Measurements from ENCODE around the gene TASOR2.

TASOR2 gene

DNA sequence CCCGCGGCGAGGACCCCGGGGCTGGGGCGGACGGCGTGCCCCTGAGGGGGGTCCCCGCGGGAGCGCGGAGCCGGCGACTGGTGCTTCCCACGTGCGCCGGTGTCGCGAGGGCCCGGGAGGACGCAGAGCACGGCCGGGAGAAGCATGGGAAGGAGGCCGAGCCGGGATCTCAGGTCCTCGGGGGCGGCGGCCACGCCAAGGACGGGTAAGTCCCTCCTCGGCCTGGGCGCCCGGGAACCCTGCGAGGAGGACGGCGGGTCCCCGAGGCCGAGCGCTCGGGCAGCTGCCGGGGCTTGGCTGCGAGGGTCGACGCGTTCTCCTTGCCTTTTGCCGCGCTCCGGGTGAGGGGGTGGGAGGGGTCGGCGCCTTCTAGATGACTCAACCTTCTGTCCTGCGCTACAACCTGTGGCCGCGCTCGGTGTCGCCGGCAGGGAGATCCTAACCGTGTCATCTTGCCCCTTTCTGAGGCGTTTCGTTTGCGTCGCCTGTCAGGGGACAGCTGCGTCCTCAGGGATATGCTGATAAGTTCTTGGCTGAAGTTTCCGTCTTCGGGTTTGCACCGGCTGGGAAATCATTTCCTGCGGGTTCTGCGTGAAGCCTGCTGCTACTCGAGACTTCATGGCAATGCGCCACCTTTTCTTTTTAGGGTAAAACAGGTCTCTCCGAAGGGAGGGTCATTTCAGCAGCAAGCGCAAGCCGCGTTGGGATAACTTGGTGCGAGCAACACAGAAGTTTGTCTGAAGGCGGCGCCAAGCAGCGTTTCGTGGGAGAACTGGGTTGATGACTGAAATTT, 529 bp downstream of the TASOR2 start:
- DNase-seq: peak; percentile 63

GRCh38 chr10:5685764-5686240, 1.2 kb downstream of the TASOR2 start:
- DNase-seq: no peak

DNA sequence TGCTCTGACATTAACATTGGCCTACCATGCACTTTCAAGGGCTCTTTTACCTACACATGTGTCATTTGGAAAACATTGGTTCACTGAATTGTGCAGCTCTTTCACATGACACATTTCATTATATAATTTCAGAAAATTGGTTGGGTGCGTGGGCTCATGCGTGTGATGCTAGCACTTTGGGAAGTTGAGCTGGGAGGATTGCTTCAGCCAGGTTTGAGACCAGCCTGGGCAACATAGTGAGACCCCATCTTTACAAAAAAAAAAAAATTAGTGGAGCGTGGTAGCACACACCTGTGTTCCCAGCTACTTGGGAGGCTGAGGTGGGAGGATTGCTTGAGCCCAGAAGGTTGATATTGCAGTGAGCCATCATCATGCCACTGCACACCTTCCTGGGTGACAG, 3.9 kb downstream of the TASOR2 start:
- DNase-seq: no peak

DNA sequence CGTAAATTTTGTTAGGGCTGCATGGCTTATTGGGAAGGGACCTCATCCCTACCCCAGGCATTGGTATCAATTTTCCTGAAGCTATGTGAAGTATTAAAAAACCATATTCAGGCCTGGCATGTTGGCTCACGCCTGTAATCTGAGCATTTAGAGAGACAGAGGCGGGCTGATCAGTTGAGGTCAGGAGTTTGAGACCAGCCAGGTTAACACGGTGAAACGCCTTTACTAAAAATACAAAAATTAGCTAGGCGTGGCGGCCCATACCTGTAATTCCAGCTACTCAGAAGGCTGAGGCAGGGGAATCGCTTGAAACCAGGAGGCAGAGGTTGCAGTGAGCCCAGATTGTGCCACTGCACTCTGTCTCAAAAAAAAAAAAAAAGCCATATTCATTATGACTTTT, 7.1 kb downstream of the TASOR2 start:
- DNase-seq: no peak

- DNase-seq: peak; percentile 69
Measured at GRCh38 chr10:5692461-5693358, 8.1 kb downstream of the TASOR2 start.

DNA sequence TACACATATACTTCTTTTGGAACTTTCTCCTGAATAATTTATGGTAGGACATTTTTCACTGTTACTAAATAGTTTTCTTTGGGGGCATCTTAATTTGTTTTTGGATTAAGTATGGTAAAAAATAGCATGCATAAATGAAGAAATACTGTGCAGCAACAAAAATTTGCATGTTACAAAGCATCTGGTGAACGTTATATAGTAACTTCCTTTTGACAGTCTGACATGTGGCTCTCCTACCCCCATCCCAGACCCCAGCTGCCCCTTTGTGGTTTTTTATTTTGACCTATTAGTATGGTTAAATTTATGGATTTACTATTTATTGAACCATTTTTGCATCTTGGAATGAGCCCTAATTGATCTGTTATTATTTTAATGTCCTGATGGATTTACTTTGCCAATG, 9.9 kb downstream of the TASOR2 start:
- no peak for DNase-seq

DNA sequence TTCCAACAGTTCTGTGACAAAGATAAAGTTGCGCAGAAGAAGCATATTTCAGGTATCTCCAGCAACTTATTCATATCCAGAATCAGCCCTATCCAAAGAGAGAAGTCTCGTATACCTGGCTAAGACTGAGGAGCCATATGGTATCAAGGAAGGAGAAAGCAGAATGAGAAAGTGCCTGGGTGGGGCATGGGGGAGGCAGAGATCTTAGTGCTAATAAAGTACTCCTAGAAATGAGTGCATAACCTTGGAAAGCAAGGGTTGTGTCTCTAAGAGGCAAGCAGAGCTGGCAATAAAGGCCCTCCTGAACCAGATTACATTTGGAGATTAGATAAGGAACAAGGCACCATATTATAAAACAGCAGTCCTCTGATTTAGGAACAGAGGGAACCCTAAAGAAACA, 12.7 kb downstream of the TASOR2 start:
- DNase-seq: no peak

DNA sequence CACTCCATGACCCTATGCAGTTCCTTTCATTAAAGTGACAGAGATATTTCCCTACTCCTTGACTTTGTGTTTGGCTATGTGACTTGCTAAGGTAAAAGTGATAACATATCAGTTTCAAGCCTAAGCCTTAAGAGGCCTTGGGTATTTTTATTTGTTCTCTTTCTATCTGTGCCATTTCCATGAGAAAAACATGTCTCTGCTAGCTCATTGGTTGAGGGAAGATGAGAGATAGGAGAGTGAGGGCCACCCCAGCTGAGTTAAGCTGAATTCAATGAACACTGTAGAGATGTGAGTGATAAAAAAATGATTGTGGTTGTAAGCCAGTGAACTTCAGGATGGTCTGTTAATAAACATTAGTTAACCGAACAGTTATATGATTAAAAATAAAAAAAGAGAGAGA, 13.4 kb downstream of the TASOR2 start:
- no peak for DNase-seq

DNA sequence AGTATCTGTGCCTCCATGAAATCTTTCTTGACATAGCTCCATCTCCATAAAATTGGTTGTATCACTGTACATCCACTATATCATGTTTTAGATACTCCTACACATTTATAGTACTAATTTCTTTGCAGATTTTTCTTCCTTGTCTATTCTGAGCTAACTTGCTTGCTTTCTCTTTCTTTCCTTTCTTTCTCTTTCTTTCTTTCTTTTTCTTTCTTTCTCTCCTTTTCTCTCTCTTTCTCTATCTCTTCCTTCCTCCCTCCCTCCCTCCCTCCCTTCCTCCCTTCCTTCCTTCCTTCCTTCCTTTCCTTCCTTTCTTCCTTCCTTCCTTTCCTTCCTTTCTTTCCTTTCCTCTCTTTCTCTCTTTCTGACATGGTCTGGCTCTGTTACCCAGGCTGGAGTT, 23.7 kb downstream of the TASOR2 start:
- DNase-seq: no peak

DNA sequence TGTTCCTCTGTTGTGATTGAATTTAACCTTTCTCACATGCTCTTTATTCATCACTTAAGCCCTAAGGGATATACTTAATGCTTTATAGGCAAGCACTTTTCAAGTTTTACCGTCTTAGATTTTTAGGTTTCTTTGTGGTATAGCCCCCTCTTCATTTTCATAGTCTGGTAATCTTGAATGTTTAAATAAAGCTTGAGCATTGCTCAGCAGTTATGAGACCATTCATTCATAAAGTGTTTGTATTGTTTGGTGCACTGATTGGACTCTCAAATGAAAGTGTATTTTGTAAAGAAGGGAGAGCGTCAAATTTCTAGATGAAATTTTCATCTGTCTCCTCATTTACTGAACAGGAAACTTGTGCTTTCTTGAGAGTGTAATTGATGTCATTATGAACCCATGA, 25.2 kb downstream of the TASOR2 start:
- DNase-seq: no peak

- no peak for DNase-seq
Measured at GRCh38 chr10:5710859-5711258, 26.2 kb downstream of the TASOR2 start.

DNA sequence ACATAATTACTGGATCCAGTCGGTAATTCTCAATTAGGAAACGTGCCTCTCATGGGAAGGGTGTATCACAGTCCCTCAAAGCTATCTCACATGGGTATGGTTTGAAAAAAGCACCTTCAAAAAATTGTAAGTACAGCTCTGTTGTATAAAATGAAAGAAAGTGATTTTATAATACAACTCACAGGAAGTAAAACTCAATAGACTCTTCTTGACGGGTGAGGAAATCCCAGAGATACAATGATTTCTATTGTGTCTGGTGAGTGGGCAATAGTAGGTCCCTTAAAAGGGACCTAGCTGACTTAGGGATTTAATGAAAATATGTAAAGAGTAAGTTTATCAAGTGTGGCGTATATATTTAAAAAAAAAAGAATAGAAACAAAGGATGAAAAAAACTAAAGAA, 27.0 kb downstream of the TASOR2 start:
- no peak for DNase-seq

DNA sequence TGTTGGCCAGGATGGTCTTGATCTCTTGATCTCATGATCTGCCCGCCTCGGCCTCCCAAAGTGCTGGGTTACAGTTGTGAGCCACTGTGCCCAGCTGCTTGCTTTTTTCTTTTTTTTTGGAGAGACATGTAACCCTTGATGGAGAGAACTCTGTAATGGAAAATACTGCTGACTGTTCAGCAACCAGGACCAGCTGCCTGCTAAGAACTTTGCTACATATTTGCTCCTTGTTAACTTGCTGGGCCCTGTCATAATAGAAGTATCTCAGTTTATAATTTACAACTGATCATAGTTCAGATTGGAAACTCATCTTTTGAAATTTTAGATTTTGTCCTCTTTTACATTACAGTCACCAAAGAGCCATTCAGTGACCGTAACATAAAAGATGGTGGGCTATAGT, 34.9 kb downstream of the TASOR2 start:
- DNase-seq: no peak

DNA sequence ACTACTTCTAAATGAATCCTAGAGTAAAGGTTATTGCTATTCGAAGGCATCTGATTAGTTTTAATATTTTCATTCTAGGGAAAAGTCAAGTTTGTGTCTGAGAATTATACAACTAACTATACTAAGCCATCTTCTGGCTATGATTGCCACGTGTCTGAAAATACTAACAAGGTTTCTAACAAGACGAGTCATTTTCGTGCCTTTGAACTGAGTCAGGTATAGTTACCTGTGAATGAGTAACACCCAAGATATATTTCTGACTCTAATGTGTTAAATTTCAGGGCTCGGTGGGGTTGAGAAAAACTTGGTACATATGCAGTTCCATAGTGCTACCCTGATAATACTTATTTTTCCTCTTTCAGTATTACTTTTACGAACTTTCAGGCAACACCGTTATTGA, 35.5 kb downstream of the TASOR2 start:
- DNase-seq: no peak

DNA sequence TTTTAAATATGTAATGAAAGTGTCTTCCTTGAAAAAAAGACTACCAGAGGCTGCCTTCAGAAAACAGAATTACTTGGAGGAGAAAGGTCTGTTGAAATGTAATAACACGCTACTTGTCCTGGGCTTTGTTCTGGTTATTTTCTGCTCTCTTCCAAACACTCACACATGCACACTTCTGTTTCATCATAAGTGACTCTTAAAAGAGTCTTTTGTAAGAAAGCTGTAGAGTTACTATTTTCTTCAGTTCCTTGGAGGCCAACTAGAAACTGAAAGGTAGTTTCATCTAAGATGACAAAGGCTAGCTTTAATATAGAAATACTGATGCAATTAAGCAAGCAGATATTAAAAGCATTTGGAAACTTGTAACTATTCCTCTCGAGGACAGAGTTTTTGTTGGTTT, 39.1 kb downstream of the TASOR2 start:
- no peak for DNase-seq

- no peak for DNase-seq
Measured at GRCh38 chr10:5730766-5731165, 46.1 kb downstream of the TASOR2 start.

DNA sequence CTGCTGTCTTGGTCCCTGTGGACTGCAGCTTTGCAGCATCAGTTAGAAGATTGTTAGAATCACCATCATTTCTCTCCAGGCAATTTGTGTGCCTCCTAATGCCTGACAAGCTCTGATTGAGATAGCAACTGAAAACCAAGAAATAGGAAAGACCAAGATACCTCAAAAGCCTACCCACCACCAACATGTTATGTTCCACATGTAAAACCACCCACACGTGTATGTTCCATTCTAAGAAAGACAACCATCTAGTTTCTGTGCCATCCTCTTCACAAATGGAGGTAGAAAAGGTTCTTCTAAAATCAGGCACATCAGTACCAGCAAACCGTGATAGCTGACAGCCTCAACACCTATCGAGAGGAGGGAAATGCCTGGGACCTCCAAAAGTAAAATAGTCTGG, 46.9 kb downstream of the TASOR2 start:
- DNase-seq: no peak

- DNase-seq: no peak
Measured at GRCh38 chr10:5732141-5732540, 47.5 kb downstream of the TASOR2 start.
